HepG2 (cell line): Measurements from ENCODE around the gene TAS2R13. TPM values are rescaled to one million over a fixed set of nuclear protein-coding genes. Genes with fewer than 3 reads are reported as not detected.

Experiments
- CREM ChIP-seq, 2 experiments: sonication (generic) in 1 of 2; formaldehyde crosslinking in 1 of 2; IDR thresholded peaks; 2 replicates each; pipeline versions ENCODE4 v1.4.0 to v1.6.1; 2016 to 2020; ENCODE audit warnings: antibody characterized with exemption in 1 of 2, mild to moderate bottlenecking in 1 of 2, missing genetic modification reagents in 1 of 2
- IRF2 ChIP-seq: IDR thresholded peaks from 2 replicates; pipeline ENCODE4 v1.6.1; 2018; ENCODE audit warnings: missing genetic modification reagents, missing compliant biosample characterization
- MAFF ChIP-seq: IDR thresholded peaks from 2 replicates; pipeline ENCODE4 v1.6.1; 2011; ENCODE audit warnings: low read depth, low read length, improper control_type of control experiment
- NCOA5 ChIP-seq: sonication (generic); formaldehyde crosslinking; IDR thresholded peaks from 2 replicates; pipeline ENCODE4 v1.4.0; 2020; ENCODE audit warnings: missing genetic modification reagents
- PCBP2 ChIP-seq: fragments of 200-400 bp; formaldehyde crosslinking; optimal IDR thresholded peaks from 2 replicates; pipeline ENCODE3; 2018; ENCODE audit warnings: low read length, low read depth; ENCODE audit not compliant: poor library complexity, severe bottlenecking
- SIX4 ChIP-seq: sonication (generic); formaldehyde crosslinking; IDR thresholded peaks from 2 replicates; pipeline ENCODE4 v1.4.0; 2020; ENCODE audit warnings: missing genetic modification reagents
- SKI ChIP-seq: fragments of 450-650 bp; IDR thresholded peaks from one replicate; pipeline ENCODE4 v1.6.1; 2018; ENCODE audit warnings: mild to moderate bottlenecking; ENCODE audit not compliant: partially characterized antibody
- SMAD3 ChIP-seq: sonication (generic); formaldehyde crosslinking; IDR thresholded peaks from 2 replicates; pipeline ENCODE4 v1.4.0; 2020; ENCODE audit warnings: missing genetic modification reagents
- ZNF136 ChIP-seq: sonication (generic); formaldehyde crosslinking; IDR thresholded peaks from 2 replicates; pipeline ENCODE4 v1.8.1; 2022; ENCODE audit warnings: low read depth, mild to moderate bottlenecking, moderate library complexity, missing genetic modification reagents
- ZNF552 ChIP-seq: sonication (generic); formaldehyde crosslinking; IDR thresholded peaks from 2 replicates; pipeline ENCODE4 v1.9.0; 2022; ENCODE audit warnings: missing genetic modification reagents, mild to moderate bottlenecking, borderline replicate concordance
- ZNF629 ChIP-seq: sonication (generic); formaldehyde crosslinking; conservative IDR thresholded peaks from 2 replicates; pipeline ENCODE4 v1.5.0; 2020; ENCODE audit warnings: missing genetic modification reagents
- polyA plus RNA-seq, 8 experiments: library from polyadenylated mRNA; depleted of rRNA in 3 of 8; stranded (reverse) in 7 of 8; unstranded in 1 of 8; fragments of >200 nt; fragmentation: Illumina TruSeq in 4 of 8; extraction: Trizol in 4 of 8; gene quantifications; 2 replicates each; pipeline versions ENCODE4 v1.2.1 to v1.2.3, GENCODE V29; 2011 to 2016; ENCODE audit warnings: low read depth in 4 of 8, missing spikeins in 1 of 8, mixed read lengths in 1 of 8; ENCODE audit not compliant: insufficient read depth in 1 of 8
- total RNA-seq, 5 experiments: library from RNA; depleted of rRNA; stranded (reverse); fragments of >200 nt; fragmentation: Illumina TruSeq; extraction: Trizol; gene quantifications; 2 replicates each; pipeline ENCODE4 v1.2.3, GENCODE V29; 2016; ENCODE audit warnings: low read depth in 1 of 5
- TF ChIP-seq, protein P1 (sequence below): sonication (generic); formaldehyde crosslinking; IDR thresholded peaks from 2 replicates; pipeline ENCODE4 v1.5.0; 2020; ENCODE audit warnings: mild to moderate bottlenecking, missing genetic modification reagents, borderline replicate concordance
- TF ChIP-seq, protein P2 (sequence below): sonication (generic); formaldehyde crosslinking; IDR thresholded peaks from 2 replicates; pipeline ENCODE4 v1.4.0; 2020; ENCODE audit warnings: missing genetic modification reagents
- TF ChIP-seq, protein P3 (sequence below): sonication (generic); formaldehyde crosslinking; IDR thresholded peaks from 2 replicates; pipeline ENCODE4 v1.5.0; 2020; ENCODE audit warnings: mild to moderate bottlenecking, missing genetic modification reagents, borderline replicate concordance
- TF ChIP-seq, protein P4 (sequence below): sonication (generic); formaldehyde crosslinking; IDR thresholded peaks from 2 replicates; pipeline ENCODE4 v1.4.0; 2020; ENCODE audit warnings: missing genetic modification reagents, mild to moderate bottlenecking, borderline replicate concordance

TAS2R13 gene
- total and polyA plus RNA-seq, 2 of the 13 experiments (the other 11 are each of a cell fraction or from before 2014, with no cell fraction given) = 0.33 to 1.3 TPM

DNA sequence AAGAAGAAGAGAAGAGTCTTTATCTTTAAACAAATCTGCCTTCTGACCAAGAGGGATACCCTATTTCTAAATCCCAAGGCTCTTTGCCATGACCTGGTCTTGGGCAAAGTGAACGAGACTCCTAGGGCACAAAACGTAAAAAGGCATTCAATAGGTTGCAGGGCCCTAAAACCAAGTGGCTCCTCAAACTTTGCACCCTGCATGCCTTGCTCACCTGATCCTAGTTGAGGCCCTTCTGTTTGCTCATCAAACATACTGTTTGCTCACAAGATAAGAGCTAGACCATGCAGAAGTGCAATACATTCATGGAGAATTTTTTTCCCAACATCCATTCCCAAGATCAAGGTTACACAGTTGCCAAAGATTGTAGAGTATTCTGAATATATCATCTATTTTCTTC is 17.4 kb downstream of the TAS2R13 start (continued):
- TF ChIP-seq CREM (IDR thresholded peaks at IDR 0.05) (peak; percentile 87), CREM (CRISPR knock-in tag; IDR thresholded peaks at IDR 0.05) (no peak), ZNF136 (no peak), NCOA5 (CRISPR knock-in tag) (no peak), SIX4 (CRISPR knock-in tag) (peak; percentile 93), PCBP2 (no peak), SMAD3 (peak; percentile 96), ZNF552 (CRISPR knock-in tag) (no peak), ZNF629 (CRISPR knock-in tag) (0 out of 2 replicates have a peak, but pooled peaks have one; percentile 13), IRF2 (peak; percentile 95), SKI (peak; percentile 93), MAFF (no peak)
- TF ChIP-seq, protein P1, sequence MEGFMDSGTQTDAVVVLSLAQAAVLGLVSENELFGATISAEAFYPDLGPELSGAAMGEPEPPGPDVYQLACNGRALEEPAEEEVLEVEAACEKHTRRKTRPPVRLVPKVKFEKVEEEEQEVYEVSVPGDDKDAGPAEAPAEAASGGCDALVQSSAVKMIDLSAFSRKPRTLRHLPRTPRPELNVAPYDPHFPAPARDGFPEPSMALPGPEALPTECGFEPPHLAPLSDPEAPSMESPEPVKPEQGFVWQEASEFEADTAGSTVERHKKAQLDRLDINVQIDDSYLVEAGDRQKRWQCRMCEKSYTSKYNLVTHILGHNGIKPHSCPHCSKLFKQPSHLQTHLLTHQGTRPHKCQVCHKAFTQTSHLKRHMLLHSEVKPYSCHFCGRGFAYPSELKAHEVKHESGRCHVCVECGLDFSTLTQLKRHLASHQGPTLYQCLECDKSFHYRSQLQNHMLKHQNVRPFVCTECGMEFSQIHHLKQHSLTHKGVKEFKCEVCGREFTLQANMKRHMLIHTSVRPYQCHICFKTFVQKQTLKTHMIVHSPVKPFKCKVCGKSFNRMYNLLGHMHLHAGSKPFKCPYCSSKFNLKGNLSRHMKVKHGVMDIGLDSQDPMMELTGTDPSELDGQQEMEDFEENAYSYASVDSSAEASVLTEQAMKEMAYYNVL (CRISPR knock-in tag) = peak; percentile 88; the same call in 1 of the 2 replicates
- TF ChIP-seq, protein P2, sequence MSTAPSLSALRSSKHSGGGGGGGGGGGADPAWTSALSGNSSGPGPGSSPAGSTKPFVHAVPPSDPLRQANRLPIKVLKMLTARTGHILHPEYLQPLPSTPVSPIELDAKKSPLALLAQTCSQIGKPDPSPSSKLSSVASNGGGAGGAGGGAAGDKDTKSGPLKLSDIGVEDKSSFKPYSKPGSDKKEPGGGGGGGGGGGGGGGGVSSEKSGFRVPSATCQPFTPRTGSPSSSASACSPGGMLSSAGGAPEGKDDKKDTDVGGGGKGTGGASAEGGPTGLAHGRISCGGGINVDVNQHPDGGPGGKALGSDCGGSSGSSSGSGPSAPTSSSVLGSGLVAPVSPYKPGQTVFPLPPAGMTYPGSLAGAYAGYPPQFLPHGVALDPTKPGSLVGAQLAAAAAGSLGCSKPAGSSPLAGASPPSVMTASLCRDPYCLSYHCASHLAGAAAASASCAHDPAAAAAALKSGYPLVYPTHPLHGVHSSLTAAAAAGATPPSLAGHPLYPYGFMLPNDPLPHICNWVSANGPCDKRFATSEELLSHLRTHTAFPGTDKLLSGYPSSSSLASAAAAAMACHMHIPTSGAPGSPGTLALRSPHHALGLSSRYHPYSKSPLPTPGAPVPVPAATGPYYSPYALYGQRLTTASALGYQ (CRISPR knock-in tag) = peak; percentile 94
- TF ChIP-seq, protein P3, sequence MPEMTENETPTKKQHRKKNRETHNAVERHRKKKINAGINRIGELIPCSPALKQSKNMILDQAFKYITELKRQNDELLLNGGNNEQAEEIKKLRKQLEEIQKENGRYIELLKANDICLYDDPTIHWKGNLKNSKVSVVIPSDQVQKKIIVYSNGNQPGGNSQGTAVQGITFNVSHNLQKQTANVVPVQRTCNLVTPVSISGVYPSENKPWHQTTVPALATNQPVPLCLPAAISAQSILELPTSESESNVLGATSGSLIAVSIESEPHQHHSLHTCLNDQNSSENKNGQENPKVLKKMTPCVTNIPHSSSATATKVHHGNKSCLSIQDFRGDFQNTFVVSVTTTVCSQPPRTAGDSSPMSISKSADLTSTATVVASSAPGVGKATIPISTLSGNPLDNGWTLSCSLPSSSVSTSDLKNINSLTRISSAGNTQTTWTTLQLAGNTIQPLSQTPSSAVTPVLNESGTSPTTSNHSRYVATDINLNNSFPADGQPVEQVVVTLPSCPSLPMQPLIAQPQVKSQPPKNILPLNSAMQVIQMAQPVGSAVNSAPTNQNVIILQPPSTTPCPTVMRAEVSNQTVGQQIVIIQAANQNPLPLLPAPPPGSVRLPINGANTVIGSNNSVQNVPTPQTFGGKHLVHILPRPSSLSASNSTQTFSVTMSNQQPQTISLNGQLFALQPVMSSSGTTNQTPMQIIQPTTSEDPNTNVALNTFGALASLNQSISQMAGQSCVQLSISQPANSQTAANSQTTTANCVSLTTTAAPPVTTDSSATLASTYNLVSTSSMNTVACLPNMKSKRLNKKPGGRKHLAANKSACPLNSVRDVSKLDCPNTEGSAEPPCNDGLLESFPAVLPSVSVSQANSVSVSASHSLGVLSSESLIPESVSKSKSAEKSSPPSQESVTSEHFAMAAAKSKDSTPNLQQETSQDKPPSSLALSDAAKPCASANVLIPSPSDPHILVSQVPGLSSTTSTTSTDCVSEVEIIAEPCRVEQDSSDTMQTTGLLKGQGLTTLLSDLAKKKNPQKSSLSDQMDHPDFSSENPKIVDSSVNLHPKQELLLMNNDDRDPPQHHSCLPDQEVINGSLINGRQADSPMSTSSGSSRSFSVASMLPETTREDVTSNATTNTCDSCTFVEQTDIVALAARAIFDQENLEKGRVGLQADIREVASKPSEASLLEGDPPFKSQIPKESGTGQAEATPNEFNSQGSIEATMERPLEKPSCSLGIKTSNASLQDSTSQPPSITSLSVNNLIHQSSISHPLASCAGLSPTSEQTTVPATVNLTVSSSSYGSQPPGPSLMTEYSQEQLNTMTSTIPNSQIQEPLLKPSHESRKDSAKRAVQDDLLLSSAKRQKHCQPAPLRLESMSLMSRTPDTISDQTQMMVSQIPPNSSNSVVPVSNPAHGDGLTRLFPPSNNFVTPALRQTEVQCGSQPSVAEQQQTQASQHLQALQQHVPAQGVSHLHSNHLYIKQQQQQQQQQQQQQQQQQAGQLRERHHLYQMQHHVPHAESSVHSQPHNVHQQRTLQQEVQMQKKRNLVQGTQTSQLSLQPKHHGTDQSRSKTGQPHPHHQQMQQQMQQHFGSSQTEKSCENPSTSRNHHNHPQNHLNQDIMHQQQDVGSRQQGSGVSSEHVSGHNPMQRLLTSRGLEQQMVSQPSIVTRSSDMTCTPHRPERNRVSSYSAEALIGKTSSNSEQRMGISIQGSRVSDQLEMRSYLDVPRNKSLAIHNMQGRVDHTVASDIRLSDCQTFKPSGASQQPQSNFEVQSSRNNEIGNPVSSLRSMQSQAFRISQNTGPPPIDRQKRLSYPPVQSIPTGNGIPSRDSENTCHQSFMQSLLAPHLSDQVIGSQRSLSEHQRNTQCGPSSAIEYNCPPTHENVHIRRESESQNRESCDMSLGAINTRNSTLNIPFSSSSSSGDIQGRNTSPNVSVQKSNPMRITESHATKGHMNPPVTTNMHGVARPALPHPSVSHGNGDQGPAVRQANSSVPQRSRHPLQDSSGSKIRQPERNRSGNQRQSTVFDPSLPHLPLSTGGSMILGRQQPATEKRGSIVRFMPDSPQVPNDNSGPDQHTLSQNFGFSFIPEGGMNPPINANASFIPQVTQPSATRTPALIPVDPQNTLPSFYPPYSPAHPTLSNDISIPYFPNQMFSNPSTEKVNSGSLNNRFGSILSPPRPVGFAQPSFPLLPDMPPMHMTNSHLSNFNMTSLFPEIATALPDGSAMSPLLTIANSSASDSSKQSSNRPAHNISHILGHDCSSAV (CRISPR knock-in tag) = no peak
- TF ChIP-seq, protein P4, sequence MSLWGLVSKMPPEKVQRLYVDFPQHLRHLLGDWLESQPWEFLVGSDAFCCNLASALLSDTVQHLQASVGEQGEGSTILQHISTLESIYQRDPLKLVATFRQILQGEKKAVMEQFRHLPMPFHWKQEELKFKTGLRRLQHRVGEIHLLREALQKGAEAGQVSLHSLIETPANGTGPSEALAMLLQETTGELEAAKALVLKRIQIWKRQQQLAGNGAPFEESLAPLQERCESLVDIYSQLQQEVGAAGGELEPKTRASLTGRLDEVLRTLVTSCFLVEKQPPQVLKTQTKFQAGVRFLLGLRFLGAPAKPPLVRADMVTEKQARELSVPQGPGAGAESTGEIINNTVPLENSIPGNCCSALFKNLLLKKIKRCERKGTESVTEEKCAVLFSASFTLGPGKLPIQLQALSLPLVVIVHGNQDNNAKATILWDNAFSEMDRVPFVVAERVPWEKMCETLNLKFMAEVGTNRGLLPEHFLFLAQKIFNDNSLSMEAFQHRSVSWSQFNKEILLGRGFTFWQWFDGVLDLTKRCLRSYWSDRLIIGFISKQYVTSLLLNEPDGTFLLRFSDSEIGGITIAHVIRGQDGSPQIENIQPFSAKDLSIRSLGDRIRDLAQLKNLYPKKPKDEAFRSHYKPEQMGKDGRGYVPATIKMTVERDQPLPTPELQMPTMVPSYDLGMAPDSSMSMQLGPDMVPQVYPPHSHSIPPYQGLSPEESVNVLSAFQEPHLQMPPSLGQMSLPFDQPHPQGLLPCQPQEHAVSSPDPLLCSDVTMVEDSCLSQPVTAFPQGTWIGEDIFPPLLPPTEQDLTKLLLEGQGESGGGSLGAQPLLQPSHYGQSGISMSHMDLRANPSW = no peak
